HEK293T (cell line): ENCODE results near the gene CLDN2.

Experiments used
- CTCF ChIA-PET: fragments of 350-600 bp; formaldehyde crosslinking; extraction: SDS; loops from one replicate; lab custom pipeline; 2021; ENCODE audit warnings: antibody characterized with exemption, inconsistent platforms; lab: Yijun Ruan, JAX
- POLR2A ChIA-PET: fragments of 350-600 bp; formaldehyde crosslinking; extraction: SDS; loops from one replicate; lab custom pipeline; 2020; ENCODE audit warnings: antibody characterized with exemption, inconsistent platforms; lab: Yijun Ruan, JAX
- DNase-seq: peaks from one replicate; pipeline ENCODE4 v3.0.0; 2012; ENCODE audit warnings: mixed read lengths; ENCODE audit errors: extremely low spot score
- ARNT ChIP-seq: fragments of 450-650 bp; IDR thresholded peaks from 2 replicates; pipeline ENCODE4 v1.6.1; 2017; ENCODE audit warnings: mild to moderate bottlenecking
- BHLHE40 ChIP-seq: fragments of 450-650 bp; IDR thresholded peaks from 2 replicates; pipeline ENCODE4 v1.6.1; 2016; ENCODE audit warnings: mild to moderate bottlenecking, moderate library complexity, borderline replicate concordance
- CTBP1 ChIP-seq: fragments of 450-650 bp; IDR thresholded peaks from 2 replicates; pipeline ENCODE4 v1.6.1; 2016; ENCODE audit warnings: borderline replicate concordance
- ELF4 ChIP-seq: fragments of 450-650 bp; IDR thresholded peaks from 2 replicates; pipeline ENCODE4 v1.6.1; 2017; ENCODE audit warnings: antibody characterized with exemption
- FOXA1 ChIP-seq: fragments of 450-650 bp; IDR thresholded peaks from 2 replicates; pipeline ENCODE4 v1.6.1; 2016; ENCODE audit warnings: mild to moderate bottlenecking
- FOXK2 ChIP-seq: fragments of 450-650 bp; IDR thresholded peaks from 2 replicates; pipeline ENCODE4 v1.6.1; 2016; ENCODE audit warnings: mild to moderate bottlenecking
- FOXM1 ChIP-seq: fragments of 450-650 bp; IDR thresholded peaks from 2 replicates; pipeline ENCODE4 v1.6.1; 2017; ENCODE audit warnings: mild to moderate bottlenecking, borderline replicate concordance
- HDGF ChIP-seq: fragments of 450-650 bp; IDR thresholded peaks from 2 replicates; pipeline ENCODE4 v1.6.1; 2017; ENCODE audit warnings: antibody characterized with exemption, borderline replicate concordance
- L3MBTL2 ChIP-seq: fragments of 450-650 bp; conservative IDR thresholded peaks from 2 replicates; pipeline ENCODE4 v1.6.1; 2016; ENCODE audit warnings: mild to moderate bottlenecking
- LEF1 ChIP-seq: fragments of 450-650 bp; IDR thresholded peaks from 2 replicates; pipeline ENCODE4 v1.6.1; 2017; ENCODE audit warnings: mild to moderate bottlenecking, borderline replicate concordance
- NFRKB ChIP-seq: fragments of 450-650 bp; IDR thresholded peaks from 2 replicates; pipeline ENCODE4 v1.6.1; 2016; ENCODE audit warnings: mild to moderate bottlenecking, moderate library complexity
- SP1 ChIP-seq: fragments of 450-650 bp; IDR thresholded peaks from 2 replicates; pipeline ENCODE4 v1.6.1; 2017
- SUZ12 ChIP-seq: fragments of 450-650 bp; IDR thresholded peaks from 2 replicates; pipeline ENCODE4 v1.6.1; 2016; ENCODE audit warnings: mild to moderate bottlenecking
- TARDBP ChIP-seq: fragments of 450-650 bp; IDR thresholded peaks from 2 replicates; pipeline ENCODE4 v1.6.1; 2016
- ZNF384 ChIP-seq: fragments of 450-650 bp; IDR thresholded peaks from 2 replicates; pipeline ENCODE4 v1.6.1; 2016
- TF ChIP-seq, protein P1 (sequence below): fragments of 450-650 bp; IDR thresholded peaks from 2 replicates; pipeline ENCODE4 v1.6.1; 2016

The CLDN2 gene

DNA sequence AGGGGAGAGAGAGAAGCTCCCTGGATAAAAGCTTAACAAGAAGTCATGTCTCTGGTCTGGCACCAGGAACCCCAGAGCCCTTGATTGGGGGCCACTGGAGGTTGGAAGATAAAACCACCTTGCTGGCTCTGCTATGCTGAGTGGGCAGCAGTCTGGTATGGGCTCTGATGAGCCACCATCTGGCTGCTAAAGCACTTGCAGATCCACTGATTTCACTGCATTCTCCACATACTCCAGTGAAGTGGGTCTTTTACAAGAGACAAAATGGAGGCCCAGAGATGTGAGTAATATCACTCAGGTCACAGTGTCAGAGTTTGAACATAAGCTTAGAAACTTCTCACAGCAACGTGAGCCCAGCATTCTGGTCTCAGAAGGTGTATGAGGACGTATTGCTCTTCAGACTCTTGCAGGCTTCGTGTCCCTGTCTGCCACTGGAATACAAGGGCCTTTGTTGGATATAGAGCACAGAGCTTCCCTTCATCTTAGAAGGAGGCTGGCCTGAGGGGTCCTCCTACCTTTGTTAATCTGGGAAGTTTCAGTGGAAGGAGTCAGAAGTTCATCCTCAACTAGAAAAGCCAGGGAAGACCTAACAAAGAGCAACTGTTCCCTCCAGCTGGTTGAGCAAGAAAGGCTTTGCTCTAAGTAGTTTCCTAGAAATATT is 11.8 kb downstream of the CLDN2 start:
- POLR2A ChIA-PET, result no interaction called here
- no peak for TF ChIP-seq L3MBTL2
- TF ChIP-seq SP1, result no peak
- TF ChIP-seq TARDBP, result no peak
- no peak for TF ChIP-seq FOXK2
- no peak for TF ChIP-seq ELF4
- TF ChIP-seq, protein P1, sequence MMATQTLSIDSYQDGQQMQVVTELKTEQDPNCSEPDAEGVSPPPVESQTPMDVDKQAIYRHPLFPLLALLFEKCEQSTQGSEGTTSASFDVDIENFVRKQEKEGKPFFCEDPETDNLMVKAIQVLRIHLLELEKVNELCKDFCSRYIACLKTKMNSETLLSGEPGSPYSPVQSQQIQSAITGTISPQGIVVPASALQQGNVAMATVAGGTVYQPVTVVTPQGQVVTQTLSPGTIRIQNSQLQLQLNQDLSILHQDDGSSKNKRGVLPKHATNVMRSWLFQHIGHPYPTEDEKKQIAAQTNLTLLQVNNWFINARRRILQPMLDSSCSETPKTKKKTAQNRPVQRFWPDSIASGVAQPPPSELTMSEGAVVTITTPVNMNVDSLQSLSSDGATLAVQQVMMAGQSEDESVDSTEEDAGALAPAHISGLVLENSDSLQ, result no peak
- no peak for TF ChIP-seq FOXA1
- TF ChIP-seq ARNT, result no peak
- TF ChIP-seq SUZ12, result no peak
- no peak for TF ChIP-seq LEF1
- CTCF ChIA-PET, result interaction anchor here (1.0 kb wide), 2 partner anchors 10 to 37 kb away, joined by 4 to 8 read pairs; no protein-coding TSS in a partner anchor
- no peak for DNase-seq

DNA sequence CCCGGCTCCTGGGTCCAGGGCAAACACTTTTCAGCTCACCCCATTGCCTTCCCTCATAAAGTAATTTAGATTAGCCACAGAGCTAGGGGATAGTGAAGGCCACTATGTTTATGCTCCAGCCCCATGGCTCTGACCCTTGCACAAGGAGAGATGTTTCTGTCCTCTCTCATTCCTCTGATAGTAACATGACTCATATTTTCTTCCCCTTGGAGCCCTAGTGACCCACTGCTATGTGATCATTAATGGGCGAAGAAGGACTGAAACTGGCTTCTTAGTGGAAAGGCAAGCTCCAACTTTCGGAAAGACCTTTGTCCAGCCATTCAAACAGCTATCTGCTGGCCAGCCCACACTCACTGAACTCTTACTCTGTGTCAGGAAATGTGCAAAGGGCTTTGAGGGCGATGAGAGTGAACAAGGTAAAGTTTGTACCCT is 12.3 kb downstream of the CLDN2 start:
- POLR2A ChIA-PET, result no interaction called here

DNA sequence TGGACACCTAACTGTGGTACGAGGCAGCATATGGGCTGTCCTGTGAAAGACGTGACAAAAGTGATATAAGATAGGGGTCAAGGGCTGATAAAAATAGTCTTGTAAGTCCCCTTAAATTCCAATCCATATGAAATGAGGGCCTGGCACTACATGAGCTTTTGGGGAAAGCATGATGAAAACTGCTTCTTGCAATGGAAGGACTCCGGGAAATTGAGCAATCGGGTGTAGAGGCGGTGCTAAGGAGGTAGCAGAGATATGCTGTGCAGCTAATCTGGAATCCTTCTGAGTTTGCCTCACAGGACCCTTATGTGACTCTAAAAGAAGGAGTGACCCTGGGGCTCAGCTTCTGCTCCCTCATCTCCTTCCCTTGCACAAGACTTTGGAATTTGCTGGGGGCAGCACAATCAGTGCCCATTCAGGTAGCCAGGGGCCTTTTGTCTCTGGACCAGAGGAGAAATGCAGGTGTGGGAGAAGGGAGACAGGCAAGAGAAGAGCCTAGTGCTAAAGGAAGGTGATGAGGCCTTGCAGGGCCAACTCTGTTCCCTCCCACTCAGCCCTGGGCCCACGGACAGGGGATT is 12.8 kb downstream of the CLDN2 start:
- no peak for DNase-seq
- TF ChIP-seq FOXM1 (no peak), SP1 (no peak), FOXA1 (no peak), FOXK2 (no peak), L3MBTL2 (no peak), CTBP1 (no peak), ZNF384 (no peak), HDGF (no peak), ARNT (no peak), TARDBP (no peak), LEF1 (no peak), BHLHE40 (no peak), ELF4 (no peak), SUZ12 (no peak), NFRKB (no peak)
- TF ChIP-seq, protein P1, result no peak
- CTCF ChIA-PET, result interaction anchor here (1.0 kb wide), 1 partner anchor 9 kb away, joined by 4 read pairs; no protein-coding TSS in a partner anchor
- POLR2A ChIA-PET, result no interaction called here

More for the DNA sequence above, 12.3 kb downstream of the CLDN2 start:
- CTCF ChIA-PET, result interaction anchor here (1.0 kb wide), 1 partner anchor 9 kb away, joined by 4 read pairs; no protein-coding TSS in a partner anchor
- DNase-seq, result no peak
- TF ChIP-seq ELF4 (no peak), FOXM1 (no peak), CTBP1 (no peak), ZNF384 (no peak), LEF1 (no peak), ARNT (no peak), BHLHE40 (no peak), HDGF (no peak), SUZ12 (no peak), L3MBTL2 (no peak), FOXK2 (no peak), NFRKB (no peak), SP1 (no peak), TARDBP (no peak), FOXA1 (no peak)
- TF ChIP-seq, protein P1, result no peak

DNA sequence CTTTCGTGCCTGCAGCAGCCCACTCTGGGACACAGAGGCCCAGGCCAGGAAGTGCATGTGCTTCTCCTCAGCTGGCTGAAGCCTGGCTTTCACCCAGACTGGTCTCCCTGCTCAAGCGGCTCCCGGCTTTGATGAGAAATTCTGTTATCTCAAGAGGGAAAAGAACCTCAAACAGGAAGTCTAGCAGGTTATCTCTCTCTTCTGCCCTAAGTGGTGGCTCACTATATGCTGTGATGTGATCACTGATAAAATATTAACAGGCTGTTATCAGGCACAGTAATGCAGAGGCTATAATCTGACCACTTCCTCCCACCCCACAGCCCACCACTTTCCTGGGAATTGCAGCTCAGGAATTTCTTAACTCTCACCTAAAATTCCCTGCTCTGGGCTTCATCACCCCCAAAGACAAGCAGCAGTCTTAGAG is 13.3 kb downstream of the CLDN2 start:
- no peak for TF ChIP-seq FOXA1
- no peak for TF ChIP-seq FOXM1
- no peak for TF ChIP-seq BHLHE40
- no peak for TF ChIP-seq SUZ12
- no peak for TF ChIP-seq FOXK2
- TF ChIP-seq SP1, result no peak
- TF ChIP-seq CTBP1, result no peak
- TF ChIP-seq ZNF384, result no peak
- no peak for TF ChIP-seq NFRKB
- TF ChIP-seq ARNT, result no peak
- TF ChIP-seq HDGF, result no peak
- TF ChIP-seq TARDBP, result no peak
- TF ChIP-seq L3MBTL2, result no peak
- TF ChIP-seq, protein P1, result no peak
- TF ChIP-seq LEF1, result no peak
- TF ChIP-seq ELF4, result no peak
- DNase-seq, result no peak
- CTCF ChIA-PET, result no interaction called here
- POLR2A ChIA-PET, result no interaction called here

DNA sequence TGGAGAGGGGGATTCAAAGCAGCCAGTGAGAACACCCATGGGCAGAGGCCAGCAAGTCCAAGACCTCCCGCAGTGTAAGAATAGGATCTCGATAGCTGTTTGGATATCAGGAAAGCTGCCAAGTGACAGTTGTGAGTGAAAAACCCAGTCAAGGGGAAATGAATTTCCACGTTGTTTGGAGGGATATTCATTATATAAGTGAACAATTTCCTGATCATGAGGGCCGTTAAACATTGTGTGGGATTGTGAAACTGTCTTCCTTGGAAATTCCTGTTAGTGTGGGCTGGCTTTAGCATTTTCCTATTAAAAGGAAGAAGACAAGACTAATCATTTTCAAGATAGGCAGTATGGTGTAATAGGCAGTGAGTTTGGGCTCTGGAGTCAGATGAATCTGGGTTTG is 15.0 kb downstream of the CLDN2 start:
- ChIA-PET POLR2A (no interaction called here), CTCF (no interaction called here)
- no peak for TF ChIP-seq SUZ12
- no peak for TF ChIP-seq SP1
- TF ChIP-seq ELF4, result no peak
- TF ChIP-seq BHLHE40, result no peak
- TF ChIP-seq NFRKB, result no peak
- TF ChIP-seq FOXK2, result no peak
- TF ChIP-seq, protein P1, result no peak
- TF ChIP-seq ARNT, result no peak
- TF ChIP-seq ZNF384, result no peak
- TF ChIP-seq TARDBP, result no peak
- TF ChIP-seq L3MBTL2, result no peak
- TF ChIP-seq FOXA1, result no peak
- TF ChIP-seq FOXM1, result no peak
- TF ChIP-seq LEF1, result no peak
- DNase-seq, result no peak
